ENCODE results near the gene EPS15.

- TF ChIP-seq CTCF (IDR thresholded peaks at IDR 0.05) (no peak), POLR2A (IDR thresholded peaks at IDR 0.05) (no peak)
Measured at GRCh38 chr1:51340380-51340779, 178.7 kb downstream of the EPS15 start.
